MG63 (cell line): ENCODE measurements around the gene PCF11. TPM values are rescaled to one million over a fixed set of nuclear protein-coding genes. Genes with fewer than 3 reads are reported as not detected.
A peak's percentile ranks its signal among the peaks of the same experiment; 100 is the strongest.

ENCODE experiments used
- DNase-seq: peaks from one replicate; pipeline ENCODE4 v3.0.0-alpha.2; 2020
- H3K27me3 ChIP-seq: fragments of 250-450 bp; sonication (Bioruptor Pico); 2 replicates; pipeline ENCODE4 v1.5.1; 2020; ENCODE audit warnings: mild to moderate bottlenecking, moderate library complexity
- H3K36me3 ChIP-seq: fragments of 250-450 bp; sonication (Bioruptor Pico); 2 replicates; pipeline ENCODE4 v1.5.1; 2020; ENCODE audit warnings: mild to moderate bottlenecking, moderate library complexity
- H3K4me3 ChIP-seq: fragments of 250-450 bp; sonication (Bioruptor Pico); 2 replicates; pipeline ENCODE4 v1.5.1; 2020; ENCODE audit warnings: mild to moderate bottlenecking, moderate library complexity
- H3K9me3 ChIP-seq: fragments of 250-450 bp; sonication (Bioruptor Pico); 2 replicates; pipeline ENCODE4 v1.5.1; 2020; ENCODE audit warnings: mild to moderate bottlenecking, moderate library complexity
- total RNA-seq: library from RNA; depleted of rRNA; stranded (reverse); fragments of >200 nt; shearing (Covaris generic); gene quantifications from 2 replicates; pipeline ENCODE4 v1.2.3, GENCODE V29; 2014; ENCODE audit warnings: low replicate concordance

PCF11 gene
- total RNA-seq, 1 experiment from 2014 or later: 18.0 TPM

- Histone ChIP-seq H3K27me3 (no peaks in the 10 kb centered on the region), H3K9me3 (no peaks in the 10 kb centered on the region), H3K36me3 (no peaks in the 10 kb centered on the region), H3K4me3 (no peak overlapping the region)
- peak; percentile 27 for DNase-seq
Observed at GRCh38 chr11:83147895-83148294, 9.0 kb upstream of the PCF11 start.

- H3K4me3 ChIP-seq: no peak overlapping the region
- H3K36me3 ChIP-seq: no peaks in the 10 kb centered on the region
- no peaks in the 10 kb centered on the region for H3K9me3 ChIP-seq
- no peak for DNase-seq
- H3K27me3 ChIP-seq: no peaks in the 10 kb centered on the region
Observed at GRCh38 chr11:83150450-83150849, 6.5 kb upstream of the PCF11 start.

- Histone ChIP-seq H3K36me3 (no peaks in the 10 kb centered on the region), H3K4me3 (no peak overlapping the region)
- no peak for DNase-seq
Observed at GRCh38 chr11:83151274-83151977, 5.5 kb upstream of the PCF11 start.

GRCh38 chr11:83152264-83152663, 4.7 kb upstream of the PCF11 start:
- no peak for DNase-seq
- H3K4me3 ChIP-seq: no peak overlapping the region
- H3K36me3 ChIP-seq: peaks cover 2% of the 10 kb centered on the region; the same call in 1 of the 2 replicates
- no peaks in the 10 kb centered on the region for H3K9me3 ChIP-seq
- no peaks in the 10 kb centered on the region for H3K27me3 ChIP-seq

More at GRCh38 chr11:83151274-83151977, 5.5 kb upstream of the PCF11 start:
- H3K9me3 ChIP-seq: no peaks in the 10 kb centered on the region
- no peaks in the 10 kb centered on the region for H3K27me3 ChIP-seq

GRCh38 chr11:83153764-83154163, 3.2 kb upstream of the PCF11 start:
- no peak overlapping the region for H3K4me3 ChIP-seq
- DNase-seq: no peak
- H3K36me3 ChIP-seq: peaks cover 12% of the 10 kb centered on the region

GRCh38 chr11:83156144-83156995, 561 bp upstream of the PCF11 start:
- Histone ChIP-seq H3K4me3 (peak overlapping the region; percentile 59), H3K27me3 (no peaks in the 10 kb centered on the region), H3K9me3 (no peaks in the 10 kb centered on the region), H3K36me3 (peaks cover 36% of the 10 kb centered on the region)
- peak; percentile 98 for DNase-seq

More at GRCh38 chr11:83153764-83154163, 3.2 kb upstream of the PCF11 start:
- Histone ChIP-seq H3K9me3 (no peaks in the 10 kb centered on the region), H3K27me3 (no peaks in the 10 kb centered on the region)

- DNase-seq: peak; percentile 63
- Histone ChIP-seq H3K9me3 (no peaks in the 10 kb centered on the region), H3K4me3 (peak overlapping the region; percentile 97), H3K27me3 (no peaks in the 10 kb centered on the region), H3K36me3 (peaks cover 45% of the 10 kb centered on the region)
Observed at GRCh38 chr11:83157594-83158356, 844 bp downstream of the PCF11 start.

- Histone ChIP-seq H3K9me3 (no peaks in the 10 kb centered on the region), H3K4me3 (peak overlapping the region; percentile 97), H3K27me3 (no peaks in the 10 kb centered on the region), H3K36me3 (peaks cover 51% of the 10 kb centered on the region)
- DNase-seq: no peak
Observed at GRCh38 chr11:83158357-83158786, 1.4 kb downstream of the PCF11 start.

GRCh38 chr11:83158965-83159901, 2.3 kb downstream of the PCF11 start:
- Histone ChIP-seq H3K9me3 (no peaks in the 10 kb centered on the region), H3K36me3 (peaks cover 60% of the 10 kb centered on the region), H3K27me3 (no peaks in the 10 kb centered on the region), H3K4me3 (peak overlapping the region; percentile 97)
- DNase-seq: no peak

GRCh38 chr11:83159902-83160865, 3.3 kb downstream of the PCF11 start:
- Histone ChIP-seq H3K27me3 (no peaks in the 10 kb centered on the region), H3K36me3 (peaks cover 69% of the 10 kb centered on the region), H3K4me3 (peak overlapping the region; percentile 97), H3K9me3 (no peaks in the 10 kb centered on the region)
- DNase-seq: no peak

GRCh38 chr11:83161610-83162199, 4.8 kb downstream of the PCF11 start:
- H3K36me3 ChIP-seq: peaks cover 85% of the 10 kb centered on the region
- no peaks in the 10 kb centered on the region for H3K9me3 ChIP-seq
- H3K4me3 ChIP-seq: no peak overlapping the region; the same call in 1 of the 2 replicates
- DNase-seq: no peak
- no peaks in the 10 kb centered on the region for H3K27me3 ChIP-seq

GRCh38 chr11:83162377-83162776, 5.4 kb downstream of the PCF11 start:
- no peak overlapping the region for H3K4me3 ChIP-seq
- no peaks in the 10 kb centered on the region for H3K27me3 ChIP-seq
- no peaks in the 10 kb centered on the region for H3K9me3 ChIP-seq
- H3K36me3 ChIP-seq: peaks cover 89% of the 10 kb centered on the region
- DNase-seq: no peak

GRCh38 chr11:83166193-83166866, 9.4 kb downstream of the PCF11 start:
- Histone ChIP-seq H3K9me3 (no peaks in the 10 kb centered on the region), H3K36me3 (peaks cover 96% of the 10 kb centered on the region), H3K27me3 (no peaks in the 10 kb centered on the region), H3K4me3 (no peak overlapping the region)
- DNase-seq: no peak

- Histone ChIP-seq H3K9me3 (no peaks in the 10 kb centered on the region), H3K27me3 (no peaks in the 10 kb centered on the region), H3K4me3 (no peak overlapping the region), H3K36me3 (peaks cover 96% of the 10 kb centered on the region)
- no peak for DNase-seq
Observed at GRCh38 chr11:83168756-83169155, 11.8 kb downstream of the PCF11 start.
